Activated CD8-positive, alpha-beta memory T cell treated with anti-CD3 and anti-CD28 coated beads for 24 hours (primary cell): Measurements from ENCODE around the gene GSC.
"Not testable (repeated sequence)": the region's sequence is repeated elsewhere in the genome, so short reads cannot be mapped to it uniquely, and the experiment has no call there.

Source experiments
- DNase-seq: peaks from one replicate; pipeline ENCODE4 v3.0.0-alpha.2; 2020

GSC gene

GRCh38 chr14:94771158-94771905 lies 1.4 kb upstream of the GSC start:
- no peak for DNase-seq

GRCh38 chr14:94770815-94771157 lies 873 bp upstream of the GSC start:
- DNase-seq, result no peak

GRCh38 chr14:94770251-94770749 lies 387 bp upstream of the GSC start:
- DNase-seq, result no peak

DNA sequence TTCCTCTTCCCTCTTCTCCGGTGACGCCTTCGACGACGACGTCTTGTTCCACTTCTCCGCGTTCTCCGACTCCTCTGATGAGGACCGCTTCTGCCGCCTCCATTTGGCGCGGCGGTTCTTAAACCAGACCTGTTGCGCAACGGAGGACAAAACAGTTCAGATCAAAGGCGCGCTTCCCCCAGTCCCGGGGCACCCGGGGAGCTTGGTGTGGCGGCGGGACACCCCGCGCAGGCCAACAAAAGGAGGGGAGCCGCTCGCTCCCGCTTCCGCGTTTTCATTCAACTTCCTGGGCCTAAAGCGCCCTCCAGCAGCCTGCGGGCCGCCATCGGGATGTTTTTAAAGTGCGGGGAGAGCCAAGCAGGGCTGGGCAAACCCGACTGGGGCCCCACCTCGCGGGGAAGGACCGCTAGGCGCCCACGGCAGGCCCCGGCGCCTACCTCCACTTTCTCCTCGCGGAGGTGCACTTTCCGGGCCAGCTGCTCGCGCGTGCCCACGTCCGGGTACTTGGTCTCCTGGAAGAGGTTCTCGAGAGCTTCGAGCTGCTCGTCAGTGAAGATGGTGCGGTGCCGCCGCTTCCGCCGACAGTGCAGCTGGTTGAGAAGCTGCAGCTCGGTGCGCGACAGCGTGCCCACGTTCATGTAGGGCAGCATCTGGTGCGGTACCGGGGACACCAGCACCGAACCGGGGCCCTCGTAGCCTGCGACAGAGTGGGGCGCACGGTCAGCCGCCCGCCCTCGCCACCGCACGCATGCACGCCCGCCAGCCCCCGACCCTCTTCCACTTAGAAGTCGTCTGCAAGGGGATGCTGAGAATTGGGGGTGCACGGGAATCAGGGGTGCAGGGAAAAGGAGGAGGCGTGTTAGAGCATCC lies 1.2 kb downstream of the GSC start:
- peak; percentile 61 for DNase-seq

DNA sequence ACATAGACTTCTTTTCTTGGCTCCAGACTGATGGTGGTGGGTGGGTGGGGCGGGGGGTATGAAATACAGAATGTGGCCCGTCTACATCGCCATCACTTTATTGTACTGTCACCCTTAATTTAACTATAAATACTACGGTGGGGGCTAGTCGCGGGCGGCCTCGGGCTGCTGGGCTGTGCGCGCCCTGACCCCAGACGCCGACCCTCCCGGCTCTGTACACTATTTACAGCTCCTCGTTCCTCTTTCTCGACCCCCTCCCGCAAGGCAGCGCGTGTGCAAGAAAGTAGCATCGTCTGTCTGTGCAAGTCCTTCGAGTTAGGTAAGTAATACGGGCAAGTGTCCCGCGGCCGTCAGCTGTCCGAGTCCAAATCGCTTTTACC lies 1.8 kb downstream of the GSC start:
- DNase-seq, result no peak

DNA sequence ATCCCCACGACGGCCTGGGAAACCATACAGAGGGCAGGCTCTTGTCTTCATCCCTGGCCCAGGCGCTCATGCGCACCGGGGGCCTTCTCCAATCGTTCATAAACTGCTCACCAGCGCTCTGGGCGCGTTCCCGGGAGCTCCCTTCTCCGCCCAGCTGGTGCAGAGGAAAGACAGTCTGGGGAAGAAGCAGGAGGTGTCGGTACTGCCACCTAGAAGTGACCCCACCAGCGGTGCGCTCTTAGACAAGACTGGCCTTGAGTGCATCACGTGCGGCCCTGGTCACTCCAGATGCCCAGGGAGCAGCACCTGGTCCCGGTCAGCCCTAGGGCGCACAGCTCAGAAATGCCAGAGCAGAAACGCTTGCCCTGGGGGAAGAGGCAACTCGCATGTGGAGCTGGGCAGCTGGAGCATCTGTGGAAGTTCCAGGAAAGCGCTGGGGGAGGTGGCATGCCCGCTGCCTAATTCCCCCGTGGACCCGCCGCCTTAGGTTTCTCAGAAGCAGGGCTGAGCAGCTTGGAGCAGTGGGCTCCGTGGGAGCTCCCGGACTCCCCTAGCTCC lies 2.5 kb downstream of the GSC start:
- DNase-seq, result no peak

GRCh38 chr14:94764573-94764972 lies 5.3 kb downstream of the GSC start:
- DNase-seq, result no peak

- no peak for DNase-seq
Observed at GRCh38 chr14:94762431-94762830, 7.5 kb downstream of the GSC start.

DNA sequence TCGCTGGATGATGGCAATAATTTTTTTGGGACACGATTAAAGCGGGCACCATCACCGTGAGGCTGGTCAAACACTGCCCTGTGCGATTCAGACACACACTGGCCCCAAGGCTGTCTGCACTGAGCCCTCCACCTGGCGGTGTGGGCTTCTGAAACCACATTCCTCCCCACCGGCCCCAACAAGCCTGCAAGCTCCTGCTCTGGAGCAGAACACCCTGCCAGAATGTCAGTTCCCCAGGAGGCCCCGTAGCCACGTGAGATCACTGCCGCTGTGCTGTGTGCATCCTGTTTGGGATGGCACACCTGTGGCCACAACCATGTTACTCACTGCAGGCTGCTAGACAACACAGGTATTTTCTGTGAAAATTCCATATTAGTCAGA lies 7.9 kb downstream of the GSC start:
- DNase-seq, result no peak

- no peak for DNase-seq
Observed at GRCh38 chr14:94761348-94761996, 8.4 kb downstream of the GSC start.

- DNase-seq, result no peak
Observed at GRCh38 chr14:94756310-94756882, 13.5 kb downstream of the GSC start.

DNA sequence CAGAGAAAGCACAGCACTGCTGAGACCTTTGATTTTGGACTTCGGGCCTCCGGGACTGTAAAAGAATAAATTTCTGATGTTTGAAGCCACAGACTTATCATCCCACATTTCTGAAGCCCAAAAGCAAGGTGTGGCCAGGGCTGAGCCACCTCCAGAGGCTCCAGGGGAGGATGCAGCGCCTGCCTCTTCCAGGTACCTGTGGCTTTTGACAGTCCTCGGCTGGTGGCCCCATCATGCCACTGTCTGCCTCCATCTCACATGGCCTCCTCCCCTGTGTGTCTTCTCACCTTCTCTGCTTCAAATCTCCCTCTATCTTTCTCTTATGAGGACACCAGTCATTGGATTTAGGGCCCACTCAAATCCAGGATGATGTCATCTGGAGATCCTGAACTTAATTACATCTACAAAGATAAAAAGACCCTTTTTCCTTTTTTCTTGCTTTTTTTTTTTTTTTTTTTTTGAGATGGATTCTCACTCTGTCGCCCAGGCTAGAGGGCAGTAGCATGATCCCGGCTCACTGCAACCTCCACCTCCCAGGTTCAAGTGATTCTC lies 15.4 kb downstream of the GSC start:
- DNase-seq, result no peak

DNA sequence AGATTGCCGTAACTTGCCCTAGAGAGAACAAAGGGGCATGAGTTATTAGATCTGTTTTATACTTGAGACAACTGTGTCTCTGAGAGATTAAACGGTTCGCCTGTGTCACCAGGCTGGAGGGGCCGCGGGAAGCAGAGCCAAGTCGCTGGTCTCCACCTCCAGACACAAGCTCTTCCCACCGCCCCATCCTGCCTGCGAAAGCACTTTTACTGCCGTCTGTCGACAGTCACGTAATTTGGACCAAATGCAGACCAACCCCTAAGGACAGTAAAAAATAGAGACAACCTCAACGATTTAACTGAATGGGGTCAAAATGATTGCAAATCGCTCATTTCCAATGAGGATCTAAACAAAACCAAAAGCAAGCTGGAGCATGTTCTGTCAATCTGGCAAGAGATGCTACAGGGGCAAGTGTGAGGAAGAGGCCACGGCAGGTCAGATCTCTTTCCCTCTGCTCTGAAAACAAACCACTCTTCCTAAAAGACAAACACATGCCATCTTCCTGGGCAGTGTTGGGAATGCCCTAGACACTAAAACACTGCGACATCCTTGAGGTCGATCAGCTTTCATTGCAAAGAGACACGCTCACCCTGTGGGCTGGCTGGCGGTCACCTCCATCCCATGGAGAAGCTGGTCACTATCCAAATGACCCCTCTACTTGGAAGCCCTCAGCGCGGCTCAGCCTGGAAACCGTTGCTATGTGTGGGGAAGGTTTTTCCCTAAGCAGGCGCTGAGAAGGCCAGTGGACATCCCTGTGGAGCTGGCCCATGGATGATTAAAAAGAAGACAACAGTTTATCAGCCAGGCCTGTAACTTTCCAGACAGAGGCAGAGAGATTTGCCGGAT lies 17.1 kb downstream of the GSC start:
- no peak for DNase-seq

GRCh38 chr14:94751956-94752355 lies 18.0 kb downstream of the GSC start:
- no peak for DNase-seq

- no peak for DNase-seq
Observed at GRCh38 chr14:94751321-94751720, 18.6 kb downstream of the GSC start.

DNA sequence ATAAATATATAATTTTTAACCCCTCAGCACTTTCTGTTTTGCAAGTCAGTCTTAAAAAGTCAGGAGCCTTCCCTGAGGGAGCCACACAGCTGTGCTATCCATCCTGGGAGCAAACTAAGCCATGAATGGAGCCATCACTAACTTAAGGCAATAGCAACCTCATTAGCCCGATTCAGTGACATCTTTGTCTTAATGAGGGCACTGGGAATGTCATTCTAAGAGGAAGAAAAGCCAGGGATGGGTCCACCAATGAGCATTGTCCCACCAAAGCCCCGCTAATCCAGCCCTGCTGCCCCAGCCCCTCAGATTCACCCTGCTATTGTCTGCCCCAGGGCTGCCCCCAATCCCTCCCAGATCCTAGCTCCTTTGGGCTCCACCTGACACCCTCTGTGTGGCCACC lies 19.5 kb downstream of the GSC start:
- no peak for DNase-seq

DNA sequence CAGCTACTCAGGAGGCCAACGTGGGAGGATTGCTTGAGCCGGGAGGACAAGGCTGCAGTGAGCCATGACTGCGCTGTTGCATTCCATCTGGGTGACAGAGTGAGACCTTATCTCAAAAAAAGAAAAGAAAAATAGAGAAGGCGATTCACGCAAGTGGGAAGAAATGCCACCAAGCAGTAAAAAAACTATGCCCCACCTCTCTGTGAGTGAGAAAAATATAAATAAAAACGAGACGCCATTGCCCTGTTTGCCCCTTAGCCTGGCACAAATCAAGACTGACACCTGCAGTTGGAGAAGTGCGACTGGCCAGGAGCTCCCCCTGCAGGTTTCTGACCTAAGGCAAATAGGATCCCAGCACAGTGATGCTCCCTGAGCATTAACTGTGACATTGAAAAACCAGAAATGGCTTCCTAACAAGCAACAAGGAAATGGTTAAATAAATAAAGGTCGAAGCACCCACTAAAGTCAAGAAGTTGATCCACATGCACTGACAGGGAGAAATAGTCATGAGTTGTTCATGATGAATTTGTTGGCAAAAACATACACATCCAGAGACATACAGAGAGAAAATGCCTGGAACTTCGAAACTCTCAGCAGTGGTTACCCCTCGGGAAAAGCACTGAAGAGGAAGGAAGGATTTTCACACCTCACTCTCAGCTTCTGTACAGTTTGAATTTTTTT lies 21.1 kb downstream of the GSC start:
- DNase-seq, result no peak

- DNase-seq, result no peak
Observed at GRCh38 chr14:94747739-94748138, 22.2 kb downstream of the GSC start.

DNA sequence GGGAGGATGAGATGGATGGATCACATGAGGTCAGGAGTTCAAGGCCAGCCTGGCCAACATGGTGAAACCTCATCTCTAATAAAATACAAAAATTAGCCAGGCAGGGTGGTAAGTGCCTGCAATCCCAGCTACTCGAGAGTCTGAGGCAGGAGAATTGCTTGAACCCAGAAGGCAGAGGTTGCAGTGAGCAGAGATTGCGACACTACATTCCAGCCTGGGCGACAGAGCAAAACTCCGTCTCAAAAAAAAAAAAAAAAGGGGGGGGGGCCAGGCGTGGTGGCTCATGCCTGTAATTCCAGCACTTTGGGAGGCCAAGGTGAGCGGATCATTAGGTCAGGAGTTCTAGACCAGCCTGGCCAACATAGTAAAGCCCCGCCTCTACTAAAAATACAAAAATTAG lies 22.8 kb downstream of the GSC start:
- not testable (repeated sequence) for DNase-seq

DNA sequence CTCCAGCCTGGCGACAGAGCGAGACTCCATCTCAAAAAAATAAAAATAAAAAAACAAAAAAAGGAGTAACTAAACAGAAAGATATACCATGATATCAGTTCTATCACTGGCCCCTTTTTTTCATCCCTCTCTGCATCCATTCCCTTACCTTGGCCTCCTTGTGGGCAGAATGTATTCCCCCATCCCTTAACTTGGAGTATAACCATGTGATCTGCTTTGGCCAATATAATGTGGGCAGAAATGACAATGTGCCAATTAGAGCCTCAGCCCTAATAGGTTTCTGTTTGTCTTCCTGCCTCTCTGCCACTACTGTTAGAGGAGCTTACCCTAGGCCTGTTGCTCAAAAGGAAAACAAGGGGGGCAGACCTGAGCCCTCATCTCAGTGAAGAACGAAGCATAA lies 23.8 kb downstream of the GSC start:
- DNase-seq, result no peak

- no peak for DNase-seq
Observed at GRCh38 chr14:94738751-94739150, 31.2 kb downstream of the GSC start.
